ENCODE measurements around the gene PPP2R2B.

Gene PPP2R2B

GRCh38 chr5:146890066-146890465 lies 11.5 kb upstream of the PPP2R2B start:
- intact Hi-C loops (cut with DNase I), result no loop called here
- no peak for DNase-seq

- intact Hi-C loops (cut with DNase I), result loop anchor here (10.0 kb wide), 1 partner anchor 66 kb away; no protein-coding TSS in a partner anchor
- DNase-seq, result no peak
Observed at GRCh38 chr5:146889169-146889568, 10.6 kb upstream of the PPP2R2B start.

DNA sequence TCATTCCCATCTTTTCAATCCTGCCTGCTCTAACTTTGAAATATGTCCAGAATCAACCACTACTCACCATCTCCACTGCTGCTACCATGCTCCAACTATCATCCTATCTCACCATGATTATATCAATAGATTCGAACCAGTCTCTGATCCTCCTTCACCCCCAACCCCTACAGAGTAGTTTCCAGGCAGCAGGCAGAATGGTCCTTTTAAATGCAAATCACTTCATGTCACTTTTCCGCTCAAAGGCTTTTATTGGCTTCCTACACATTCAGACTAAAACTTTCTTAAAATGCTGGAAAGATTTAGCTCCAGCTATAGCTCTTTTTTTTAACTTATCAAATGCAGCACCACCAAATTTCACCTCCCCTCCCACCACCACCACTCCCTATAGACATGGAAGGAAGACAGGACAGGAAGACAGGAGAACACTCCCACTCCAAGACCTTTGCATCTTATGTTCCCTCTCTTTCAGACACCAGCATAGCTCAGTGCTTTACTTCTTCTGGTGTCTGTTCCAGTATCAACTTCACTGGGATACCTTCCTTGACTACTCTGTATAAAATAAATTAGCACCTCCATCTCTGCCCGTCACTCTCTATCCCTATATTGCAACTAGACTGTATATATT lies 9.9 kb upstream of the PPP2R2B start:
- DNase-seq, result peak in 3 of 42 donors; percentile 29 to 47 (median 38)

GRCh38 chr5:146884066-146884626 lies 5.6 kb upstream of the PPP2R2B start:
- no peak for DNase-seq
- intact Hi-C loops (cut with DNase I), result loop anchor here (10.0 kb wide), 1 partner anchor 71 kb away; no protein-coding TSS in a partner anchor

More for the DNA sequence above, 9.9 kb upstream of the PPP2R2B start:
- intact Hi-C loops (cut with DNase I), result loop anchor here (10.0 kb wide), 1 partner anchor 66 kb away; no protein-coding TSS in a partner anchor

DNA sequence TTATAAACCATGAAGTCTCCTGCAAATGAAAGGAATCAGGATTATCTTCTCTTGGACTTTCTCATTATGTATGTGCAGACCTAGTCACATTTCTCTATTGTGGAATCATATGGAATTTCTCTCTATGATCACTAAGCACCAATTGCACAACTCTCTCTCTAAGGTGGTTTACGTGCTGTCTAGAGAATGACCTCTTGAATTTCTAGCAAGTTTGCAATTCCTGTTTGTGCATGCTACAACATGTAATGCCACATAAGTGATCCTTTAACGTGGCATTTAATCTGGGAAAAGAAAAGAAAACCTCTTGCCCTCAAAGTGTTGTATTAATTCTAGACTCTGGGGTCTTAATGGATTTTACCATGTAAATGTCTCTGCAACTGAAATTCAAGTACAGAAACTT lies 5.0 kb upstream of the PPP2R2B start:
- DNase-seq, result no peak
- intact Hi-C loops (cut with DNase I), result loop anchor here (10.0 kb wide), 1 partner anchor 71 kb away; no protein-coding TSS in a partner anchor

- no peak for DNase-seq
- intact Hi-C loops (cut with DNase I), result loop anchor here (10.0 kb wide), 1 partner anchor 74 kb away; no protein-coding TSS in a partner anchor
Observed at GRCh38 chr5:146880966-146881365, 2.4 kb upstream of the PPP2R2B start.

DNA sequence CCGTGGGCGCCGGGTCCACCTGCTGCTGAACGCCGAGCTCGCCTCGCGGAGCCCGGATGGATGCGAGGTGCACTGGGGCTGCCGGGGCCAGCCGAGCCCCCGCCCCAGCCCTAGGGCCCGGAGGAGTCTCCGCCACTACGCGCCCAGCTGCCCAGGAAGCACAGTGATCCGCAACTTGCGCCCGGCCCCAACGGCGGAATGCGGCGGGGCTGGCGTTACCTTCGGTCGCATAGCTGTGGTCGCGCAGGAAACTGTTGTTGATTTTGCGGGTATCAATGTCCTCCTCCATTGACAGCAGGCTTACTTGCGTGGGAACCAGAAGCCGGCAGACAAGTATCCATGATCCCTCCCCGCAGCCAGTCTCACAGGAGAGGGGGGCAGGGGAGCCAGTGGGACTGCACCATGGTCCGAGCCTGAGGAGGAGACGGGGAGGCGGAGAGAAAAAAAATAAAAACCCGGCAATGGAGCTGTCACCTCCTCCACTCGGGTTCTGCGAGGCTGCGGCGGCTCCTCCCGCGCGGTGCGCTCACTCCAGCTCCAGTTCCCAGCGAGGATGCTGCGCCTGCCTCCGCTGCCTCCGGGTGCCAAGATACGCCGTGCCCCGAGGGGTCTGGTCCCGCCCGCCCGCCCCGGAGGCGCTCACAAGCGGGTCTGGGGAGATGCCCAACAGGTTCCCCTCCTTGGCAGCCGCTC lies 628 bp downstream of the PPP2R2B start:
- intact Hi-C loops (cut with DNase I), result no loop called here

GRCh38 chr5:146877178-146877681 lies 1.3 kb downstream of the PPP2R2B start:
- DNase-seq, result peak in 34 of 42 donors; percentile 10 to 72 (median 38)
- intact Hi-C loops (cut with DNase I), result no loop called here

More for the DNA sequence above, 628 bp downstream of the PPP2R2B start:
- peak; percentile 23 to 86 (median 72) for DNase-seq

DNA sequence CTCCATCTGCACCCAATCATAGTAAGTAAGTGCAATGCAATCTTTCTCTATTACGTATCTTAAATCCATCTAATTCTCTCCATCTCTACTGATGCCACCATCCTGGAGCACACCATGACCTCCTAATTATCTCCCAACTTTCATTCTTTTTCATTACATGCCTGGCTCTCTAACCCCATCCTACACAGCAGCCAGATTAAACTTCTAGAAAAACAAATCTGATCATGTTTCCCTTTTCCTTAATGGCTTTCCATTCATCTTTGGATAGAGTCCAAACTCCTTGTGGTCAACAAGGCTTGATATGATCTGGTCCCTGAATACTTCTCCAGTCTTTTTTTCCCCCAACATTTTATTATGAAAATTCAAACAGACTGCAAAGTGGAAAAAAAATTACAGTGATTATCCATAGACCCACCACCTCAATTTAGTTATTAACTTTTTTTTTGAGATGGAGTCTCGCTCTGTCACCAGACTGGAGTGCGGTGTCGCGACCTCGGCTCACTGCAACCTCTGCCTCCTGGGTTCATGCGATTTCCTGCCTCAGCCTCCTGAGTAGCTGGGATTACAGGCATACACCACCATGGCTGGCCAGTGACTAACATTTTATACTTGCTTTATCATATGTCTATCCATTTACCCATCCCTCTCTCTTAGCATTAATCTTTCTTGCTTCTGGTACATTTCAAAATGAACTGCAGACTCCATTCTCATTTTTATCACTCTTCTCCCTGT lies 5.2 kb downstream of the PPP2R2B start:
- intact Hi-C loops (cut with DNase I), result no loop called here

DNA sequence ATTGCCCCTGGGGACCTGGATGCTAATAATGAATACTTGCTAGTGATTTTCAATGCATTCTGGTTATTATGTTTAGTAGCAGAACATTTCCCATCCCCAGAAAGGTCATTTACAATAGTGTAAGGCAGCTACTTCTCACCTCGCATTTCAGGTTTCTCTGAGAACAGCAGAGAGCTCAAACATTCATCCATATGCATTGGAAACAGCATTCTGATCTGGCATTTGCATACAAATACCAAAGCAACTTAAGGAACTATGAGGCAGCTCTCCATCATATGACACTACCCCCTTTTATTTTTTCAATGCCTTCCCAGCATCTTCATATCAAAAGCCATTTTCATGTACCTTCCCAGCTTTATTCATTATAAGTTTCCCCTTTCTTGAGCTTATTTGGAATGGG lies 6.4 kb downstream of the PPP2R2B start:
- intact Hi-C loops (cut with DNase I), result no loop called here
- DNase-seq, result no peak

More for the DNA sequence above, 5.2 kb downstream of the PPP2R2B start:
- DNase-seq, result no peak

GRCh38 chr5:146867996-146868708 lies 10.4 kb downstream of the PPP2R2B start:
- DNase-seq, result peak in 5 of 42 donors; percentile 11 to 49 (median 20)
- intact Hi-C loops (cut with DNase I), result no loop called here

GRCh38 chr5:146866263-146866662 lies 12.3 kb downstream of the PPP2R2B start:
- DNase-seq, result no peak
- intact Hi-C loops (cut with DNase I), result no loop called here

GRCh38 chr5:146862641-146863040 lies 15.9 kb downstream of the PPP2R2B start:
- intact Hi-C loops (cut with DNase I), result no loop called here
- DNase-seq, result no peak

- intact Hi-C loops (cut with DNase I), result no loop called here
- DNase-seq, result no peak
Observed at GRCh38 chr5:146860213-146860893, 18.2 kb downstream of the PPP2R2B start.

DNA sequence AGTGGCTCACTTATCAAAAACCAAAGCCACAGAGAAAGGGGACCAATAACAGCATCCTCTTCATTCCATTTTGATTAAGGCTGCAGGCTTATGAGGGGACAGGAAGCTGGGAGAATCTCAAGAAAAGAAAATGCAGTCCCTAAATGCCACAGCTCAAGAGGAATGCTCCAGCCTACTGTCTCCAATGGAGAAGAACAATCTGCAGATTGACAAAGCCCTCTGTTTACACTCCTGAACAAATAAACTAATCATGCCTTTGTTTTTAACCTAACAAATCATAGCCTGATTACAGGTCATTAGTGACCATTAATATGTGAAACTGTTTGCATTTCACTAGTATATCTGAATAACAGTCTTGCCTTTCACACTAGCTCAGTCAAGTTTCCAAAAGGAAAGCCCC lies 26.5 kb downstream of the PPP2R2B start:
- intact Hi-C loops (cut with DNase I), result no loop called here
- no peak for DNase-seq

DNA sequence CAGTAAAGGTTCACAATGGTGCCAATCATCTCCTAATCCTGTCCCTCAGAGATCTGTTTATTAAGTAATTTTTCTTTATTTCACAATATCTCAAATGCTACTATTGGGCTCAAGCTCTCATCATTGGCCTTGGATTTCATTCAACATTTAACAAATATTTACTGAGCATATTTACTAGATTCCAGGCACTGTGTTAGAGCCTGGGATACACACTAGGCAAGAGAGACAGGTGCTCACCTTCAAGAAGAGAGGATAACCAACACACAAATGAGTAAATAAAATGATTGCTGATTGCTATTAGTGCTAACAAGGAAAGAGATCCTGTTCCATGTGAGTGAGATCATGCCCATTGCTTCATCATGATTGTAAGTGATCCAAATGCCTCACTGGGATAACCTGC lies 27.4 kb downstream of the PPP2R2B start:
- intact Hi-C loops (cut with DNase I), result no loop called here
- no peak for DNase-seq

GRCh38 chr5:146849694-146850303 lies 28.8 kb downstream of the PPP2R2B start:
- intact Hi-C loops (cut with DNase I), result no loop called here
- peak in 1 of 42 donors; percentile 24 for DNase-seq

DNA sequence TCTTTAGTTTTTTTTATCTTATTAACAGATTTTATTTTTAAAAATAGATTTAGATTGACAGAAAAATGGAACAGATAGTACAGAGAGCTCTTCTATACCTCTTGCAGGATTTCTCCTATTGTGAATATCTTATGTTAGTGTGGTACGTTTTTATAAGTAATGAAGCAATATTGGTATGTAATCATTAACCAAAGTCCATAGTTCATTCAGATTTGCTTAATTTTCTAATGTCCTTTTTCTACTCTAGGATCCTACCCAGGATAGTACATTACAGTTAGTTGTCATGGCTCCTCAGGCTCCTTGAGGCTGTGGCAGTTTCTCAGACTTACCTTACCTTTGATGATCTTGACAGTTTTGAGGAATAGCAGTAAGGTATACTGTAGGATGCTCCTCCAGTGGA lies 30.4 kb downstream of the PPP2R2B start:
- no peak for DNase-seq
- intact Hi-C loops (cut with DNase I), result no loop called here

All from head of caudate nucleus (tissue), 42 donors.